HUES48 (cell line): ENCODE data around the gene MYBBP1A.

Experiments
- H3K27ac ChIP-seq: one replicate; pipeline ENCODE4 v1.7.0; 2013; ENCODE audit warnings: low read depth, low read length, inconsistent platforms
- H3K27me3 ChIP-seq: 2 replicates; pipeline ENCODE4 v1.6.1; 2013; ENCODE audit warnings: mild to moderate bottlenecking, low read length; ENCODE audit not compliant: control insufficient read depth, insufficient read depth
- H3K36me3 ChIP-seq: 2 replicates; pipeline ENCODE4 v1.6.1; 2013; ENCODE audit warnings: low read length; ENCODE audit not compliant: control insufficient read depth, insufficient read depth
- H3K4me1 ChIP-seq: 2 replicates; pipeline ENCODE4 v1.6.1; 2013; ENCODE audit warnings: mild to moderate bottlenecking, low read length; ENCODE audit not compliant: control insufficient read depth, insufficient read depth
- H3K4me3 ChIP-seq: 2 replicates; pipeline ENCODE4 v1.5.1; 2013; ENCODE audit warnings: mild to moderate bottlenecking, low read depth, low read length
- H3K9ac ChIP-seq: 2 replicates; pipeline ENCODE4 v1.6.1; 2013; ENCODE audit warnings: mild to moderate bottlenecking, low read depth, low read length, moderate library complexity
- H3K9me3 ChIP-seq: 2 replicates; pipeline ENCODE4 v1.6.1; 2013; ENCODE audit warnings: low read length; ENCODE audit not compliant: control insufficient read depth, insufficient read depth

MYBBP1A gene

DNA sequence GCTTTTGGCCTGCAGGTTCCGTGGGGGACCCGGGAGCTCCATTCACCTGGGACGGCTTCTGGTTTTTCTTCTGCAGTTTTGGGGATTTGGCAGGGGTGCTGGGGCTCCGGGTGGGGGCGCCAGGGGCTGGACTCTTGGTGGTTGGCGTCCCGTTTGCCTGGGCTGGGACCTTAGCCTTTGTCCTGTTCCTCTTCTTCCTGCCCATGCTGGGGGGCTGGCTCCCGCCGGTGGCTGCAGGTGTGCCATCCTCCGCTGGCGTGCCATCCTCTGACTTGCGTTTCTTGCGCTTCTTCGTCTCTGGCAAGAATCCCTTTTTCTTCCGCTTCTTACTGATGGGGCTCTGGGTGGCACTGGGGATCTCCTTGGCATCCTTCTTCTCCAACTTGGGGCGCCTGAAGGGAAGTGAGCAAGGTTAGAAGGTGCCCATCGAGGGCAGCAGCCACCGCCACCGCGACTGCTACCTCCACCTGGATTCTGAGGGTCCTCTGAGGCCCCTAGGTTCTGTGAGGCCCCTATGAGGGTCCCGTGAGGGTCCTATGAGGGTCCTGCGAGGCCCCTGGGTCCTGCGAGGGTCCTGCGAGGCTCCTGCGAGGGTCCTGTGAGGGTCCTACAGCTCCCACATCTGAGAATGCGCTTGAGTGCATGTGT, 15.5 kb downstream of the MYBBP1A start:
- Histone ChIP-seq H3K27me3 (no peaks in the 10 kb centered on the region; the same call in 1 of the 2 replicates), H3K9me3 (no peaks in the 10 kb centered on the region), H3K27ac (no peak overlapping the region), H3K9ac (no peak overlapping the region), H3K36me3 (peaks cover 72% of the 10 kb centered on the region), H3K4me1 (peaks cover 15% of the 10 kb centered on the region), H3K4me3 (no peak overlapping the region)

DNA sequence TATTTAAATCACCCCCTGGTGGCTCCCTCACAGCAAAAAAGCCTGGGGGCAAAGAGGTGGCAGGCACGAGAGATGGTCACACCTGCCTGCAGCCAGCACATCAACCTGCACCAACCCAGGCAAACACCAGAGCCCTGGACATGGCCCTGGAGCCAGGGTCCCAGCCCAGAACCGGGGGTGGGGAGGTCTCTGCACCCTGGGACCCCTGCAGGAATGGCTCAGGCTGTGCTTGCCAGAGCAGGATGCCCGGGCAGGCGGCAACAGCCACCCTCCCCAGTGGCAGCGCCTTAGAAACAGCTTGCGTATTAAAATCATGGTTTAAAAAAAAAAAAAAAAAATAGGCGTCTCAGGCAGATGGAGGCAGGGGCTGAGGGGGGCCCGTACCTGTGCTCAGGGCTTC, 16.2 kb downstream of the MYBBP1A start:
- H3K27me3 ChIP-seq, result peaks cover 5% of the 10 kb centered on the region; the same call in 1 of the 2 replicates
- no peak overlapping the region for H3K9ac ChIP-seq
- peaks cover 15% of the 10 kb centered on the region for H3K4me1 ChIP-seq
- peaks cover 67% of the 10 kb centered on the region for H3K36me3 ChIP-seq
- no peaks in the 10 kb centered on the region for H3K9me3 ChIP-seq
- H3K27ac ChIP-seq, result no peak overlapping the region
- H3K4me3 ChIP-seq, result no peak overlapping the region

GRCh38 chr17:4538236-4539002, 16.8 kb downstream of the MYBBP1A start:
- Histone ChIP-seq H3K9me3 (no peaks in the 10 kb centered on the region), H3K4me1 (peaks cover 15% of the 10 kb centered on the region), H3K27ac (no peak overlapping the region), H3K9ac (no peak overlapping the region), H3K4me3 (no peak overlapping the region), H3K36me3 (peaks cover 61% of the 10 kb centered on the region), H3K27me3 (peaks cover 11% of the 10 kb centered on the region; the same call in 1 of the 2 replicates)

- no peak overlapping the region for H3K27ac ChIP-seq
- H3K9ac ChIP-seq, result no peak overlapping the region
- H3K9me3 ChIP-seq, result no peaks in the 10 kb centered on the region
- peaks cover 53% of the 10 kb centered on the region for H3K36me3 ChIP-seq
- no peak overlapping the region for H3K4me3 ChIP-seq
- peaks cover 15% of the 10 kb centered on the region for H3K4me1 ChIP-seq
- H3K27me3 ChIP-seq, result peaks cover 19% of the 10 kb centered on the region; the same call in 1 of the 2 replicates
These were observed 17.5 kb downstream of the MYBBP1A start for GRCh38 chr17:4537451-4538235.

DNA sequence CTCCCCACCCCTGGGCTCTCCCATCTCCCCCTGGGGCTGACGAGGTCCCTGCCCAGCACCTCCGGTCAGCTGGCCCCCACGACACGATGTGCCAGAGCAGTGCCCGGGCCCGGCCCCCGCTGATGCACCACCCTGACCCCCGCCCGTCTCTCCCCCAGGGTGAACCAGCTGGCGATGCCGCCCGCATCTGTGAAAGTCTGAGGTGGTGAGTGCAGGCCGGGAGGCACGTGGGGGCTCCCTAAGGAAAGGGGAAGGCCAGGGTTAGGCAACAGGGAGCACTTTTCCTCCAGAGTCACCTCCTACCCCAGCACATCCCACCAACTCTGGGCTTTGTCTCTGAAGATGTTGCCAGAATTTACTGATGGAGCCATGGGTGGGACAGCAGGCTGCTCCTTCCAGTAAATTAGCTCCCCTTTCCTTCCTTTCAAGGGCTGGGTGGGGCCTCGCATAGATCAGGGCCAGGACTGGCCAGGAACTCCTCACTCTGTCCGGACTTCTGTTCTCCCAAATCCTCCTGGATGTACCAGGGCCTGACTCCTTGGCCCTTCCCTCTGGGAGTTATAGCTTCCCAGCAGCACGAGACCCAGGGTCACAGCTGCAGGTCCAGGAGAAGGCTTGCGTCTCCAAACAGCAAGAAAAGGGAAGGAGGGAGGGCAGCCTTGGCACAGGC, 18.3 kb downstream of the MYBBP1A start:
- no peak overlapping the region for H3K27ac ChIP-seq
- no peaks in the 10 kb centered on the region for H3K9me3 ChIP-seq
- H3K36me3 ChIP-seq, result peaks cover 46% of the 10 kb centered on the region
- peaks cover 15% of the 10 kb centered on the region for H3K4me1 ChIP-seq
- peaks cover 26% of the 10 kb centered on the region for H3K27me3 ChIP-seq
- H3K9ac ChIP-seq, result no peak overlapping the region
- H3K4me3 ChIP-seq, result peak overlapping the region; percentile 49

GRCh38 chr17:4536259-4536741, 18.9 kb downstream of the MYBBP1A start:
- Histone ChIP-seq H3K36me3 (peaks cover 40% of the 10 kb centered on the region), H3K4me1 (peaks cover 15% of the 10 kb centered on the region), H3K9ac (no peak overlapping the region), H3K4me3 (peak overlapping the region; percentile 49), H3K9me3 (no peaks in the 10 kb centered on the region), H3K27me3 (peaks cover 32% of the 10 kb centered on the region), H3K27ac (no peak overlapping the region)

- Histone ChIP-seq H3K9ac (no peak overlapping the region), H3K9me3 (no peaks in the 10 kb centered on the region), H3K36me3 (peaks cover 35% of the 10 kb centered on the region), H3K27me3 (peaks cover 37% of the 10 kb centered on the region), H3K4me1 (peaks cover 15% of the 10 kb centered on the region), H3K27ac (no peak overlapping the region), H3K4me3 (peak overlapping the region; percentile 49; the same call in 1 of the 2 replicates)
These were observed 19.4 kb downstream of the MYBBP1A start for GRCh38 chr17:4535667-4536258.

- peaks cover 42% of the 10 kb centered on the region for H3K27me3 ChIP-seq
- no peaks in the 10 kb centered on the region for H3K9me3 ChIP-seq
- H3K27ac ChIP-seq, result no peak overlapping the region
- no peak overlapping the region for H3K9ac ChIP-seq
- H3K36me3 ChIP-seq, result peaks cover 28% of the 10 kb centered on the region
- H3K4me3 ChIP-seq, result no peak overlapping the region
- H3K4me1 ChIP-seq, result peaks cover 15% of the 10 kb centered on the region
These were observed 20.1 kb downstream of the MYBBP1A start for GRCh38 chr17:4534928-4535666.

GRCh38 chr17:4534515-4534914, 20.7 kb downstream of the MYBBP1A start:
- H3K4me1 ChIP-seq, result peaks cover 15% of the 10 kb centered on the region
- no peak overlapping the region for H3K27ac ChIP-seq
- H3K36me3 ChIP-seq, result peaks cover 22% of the 10 kb centered on the region
- H3K27me3 ChIP-seq, result peaks cover 48% of the 10 kb centered on the region
- no peak overlapping the region for H3K9ac ChIP-seq
- H3K4me3 ChIP-seq, result no peak overlapping the region
- H3K9me3 ChIP-seq, result no peaks in the 10 kb centered on the region
